ENCODE results near the gene RAP1GDS1.
"Not testable (repeated sequence)": the region's sequence is repeated elsewhere in the genome, so short reads cannot be mapped to it uniquely, and the experiment has no call there.

Gene RAP1GDS1

GRCh38 chr4:98476891-98477290, 215.7 kb downstream of the RAP1GDS1 start:
- no peak for DNase-seq (ENCODE audit: extremely low read depth in 1 of 2, low read depth in 1 of 2)

DNA sequence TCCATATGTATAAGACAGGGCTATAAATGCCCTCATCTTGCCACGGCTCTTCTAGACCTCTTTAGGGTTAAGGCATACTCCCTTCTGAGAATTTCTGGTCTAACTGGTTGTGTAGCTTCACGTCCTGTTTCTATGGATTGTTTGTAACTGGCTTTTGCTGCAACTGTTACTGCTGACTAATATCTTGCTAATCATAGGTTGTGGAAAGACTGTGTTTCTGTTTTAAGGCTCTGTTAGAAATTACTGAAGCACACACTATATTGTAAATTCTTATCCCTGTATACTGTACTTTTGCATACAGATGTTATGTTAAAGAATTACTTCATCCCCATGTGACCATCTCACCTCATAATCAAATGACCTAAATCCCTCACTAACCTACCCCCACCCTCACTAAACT, 218.4 kb downstream of the RAP1GDS1 start:
- not testable (repeated sequence) for DNase-seq (ENCODE audit: extremely low read depth in 1 of 2, low read depth in 1 of 2)

DNA sequence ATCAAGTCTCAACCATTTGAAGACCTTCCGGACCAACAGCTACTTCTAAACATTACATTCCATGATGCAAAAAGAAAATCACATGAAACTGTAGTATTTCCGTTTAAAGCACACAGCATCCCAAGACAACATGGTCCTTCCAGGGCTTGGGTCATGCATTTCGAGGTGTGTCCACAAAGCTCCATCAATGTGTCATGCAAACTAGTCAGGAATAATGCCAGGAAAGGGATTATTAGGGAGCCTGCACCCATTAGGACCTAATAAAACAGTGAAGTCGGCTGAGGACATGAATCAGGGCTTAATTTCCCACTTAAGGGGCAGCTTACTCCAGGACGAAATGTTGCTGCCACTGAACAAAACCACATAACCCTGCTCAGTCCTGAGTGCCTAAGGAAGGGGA, 219.4 kb downstream of the RAP1GDS1 start:
- DNase-seq (ENCODE audit: extremely low read depth in 1 of 2, low read depth in 1 of 2) = no peak

- DNase-seq (ENCODE audit: extremely low read depth in 1 of 2, low read depth in 1 of 2) = no peak
Observed at GRCh38 chr4:98481167-98481566, 220.0 kb downstream of the RAP1GDS1 start.

DNA sequence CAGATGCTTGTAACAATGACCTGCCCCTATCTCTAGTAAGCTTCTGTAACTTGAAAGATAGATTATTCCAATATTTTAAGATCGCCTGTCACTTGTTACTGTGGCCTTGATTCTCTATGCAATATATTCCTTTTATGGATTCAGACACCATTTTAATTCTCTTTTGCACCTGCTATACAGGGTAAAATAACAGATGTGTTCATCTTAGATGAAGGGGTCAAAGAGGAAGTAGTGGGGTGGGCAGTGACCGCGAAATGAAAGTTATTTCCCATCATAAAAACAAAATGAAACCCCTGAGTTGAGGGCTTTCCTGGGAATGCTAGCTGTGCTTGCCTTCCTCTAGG, 221.3 kb downstream of the RAP1GDS1 start:
- DNase-seq (ENCODE audit: extremely low read depth in 1 of 2, low read depth in 1 of 2) = no peak

DNA sequence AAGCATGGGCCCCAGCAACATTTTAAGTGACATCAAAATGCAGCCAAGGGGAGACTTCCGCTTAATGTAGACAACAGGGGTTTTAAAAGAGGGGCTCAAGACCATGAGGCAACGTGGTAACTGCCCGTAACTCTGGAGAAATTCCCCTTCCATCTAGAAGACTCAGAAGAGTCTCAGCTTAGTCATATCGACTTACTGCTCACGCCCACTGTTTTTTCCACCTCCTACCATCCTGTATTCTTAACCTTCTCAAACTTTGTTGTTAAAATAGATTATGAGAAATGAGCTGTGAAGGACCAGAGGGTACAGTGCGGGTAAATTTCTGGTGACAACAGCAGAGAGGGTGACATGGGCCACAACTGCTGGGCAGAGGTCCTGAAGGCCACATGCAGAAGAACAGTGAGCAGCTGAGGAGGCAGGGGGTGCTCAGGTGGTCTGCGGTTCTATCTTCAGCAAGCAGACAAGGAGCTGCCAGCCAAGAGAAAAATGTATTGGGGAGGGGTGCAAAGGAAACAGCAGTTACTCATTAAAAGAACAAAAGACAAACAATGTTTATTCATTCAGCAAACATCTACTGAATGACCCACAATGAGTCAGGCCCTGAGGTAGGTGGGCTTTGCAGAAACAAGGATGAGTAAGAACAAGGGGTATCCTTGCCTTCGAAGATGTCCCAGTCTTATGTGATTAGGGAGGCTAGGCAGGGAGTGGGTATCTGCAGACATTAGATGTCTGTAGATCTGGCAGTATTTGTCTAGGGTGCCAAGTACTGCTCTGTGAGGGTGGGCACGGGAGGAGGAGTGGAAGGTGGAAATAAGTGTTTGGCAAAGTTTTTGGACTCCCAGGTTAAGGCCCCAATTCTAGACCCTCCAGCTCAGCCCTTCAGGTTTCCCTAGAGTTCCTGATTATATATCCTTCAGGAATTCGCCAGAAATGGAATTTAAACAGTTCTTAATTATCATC, 221.9 kb downstream of the RAP1GDS1 start:
- peak; percentile 8 to 54 for DNase-seq (ENCODE audit: extremely low read depth in 1 of 2, low read depth in 1 of 2)

DNA sequence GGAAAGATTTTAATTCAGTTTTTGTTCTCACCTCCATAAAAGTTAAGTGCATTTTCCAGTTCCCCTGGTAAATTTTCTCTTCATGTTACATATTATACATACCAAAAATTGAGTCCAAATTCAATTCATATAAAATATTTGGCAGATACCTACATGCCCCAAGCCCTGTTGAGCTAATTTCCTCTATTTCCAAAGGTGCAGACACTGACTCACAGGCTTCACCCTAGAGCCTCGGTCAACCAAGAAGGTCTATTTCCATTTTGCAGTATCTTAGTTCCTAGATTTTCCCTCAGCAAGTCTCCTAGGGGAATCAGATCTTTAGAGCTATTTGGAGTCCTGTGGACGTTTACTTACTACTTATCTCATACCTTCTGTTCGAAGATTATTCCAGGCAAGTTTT, 222.8 kb downstream of the RAP1GDS1 start:
- DNase-seq (ENCODE audit: extremely low read depth in 1 of 2, low read depth in 1 of 2) = no peak

GRCh38 chr4:98485816-98486345, 224.7 kb downstream of the RAP1GDS1 start:
- no peak for DNase-seq (ENCODE audit: extremely low read depth in 1 of 2, low read depth in 1 of 2)

DNA sequence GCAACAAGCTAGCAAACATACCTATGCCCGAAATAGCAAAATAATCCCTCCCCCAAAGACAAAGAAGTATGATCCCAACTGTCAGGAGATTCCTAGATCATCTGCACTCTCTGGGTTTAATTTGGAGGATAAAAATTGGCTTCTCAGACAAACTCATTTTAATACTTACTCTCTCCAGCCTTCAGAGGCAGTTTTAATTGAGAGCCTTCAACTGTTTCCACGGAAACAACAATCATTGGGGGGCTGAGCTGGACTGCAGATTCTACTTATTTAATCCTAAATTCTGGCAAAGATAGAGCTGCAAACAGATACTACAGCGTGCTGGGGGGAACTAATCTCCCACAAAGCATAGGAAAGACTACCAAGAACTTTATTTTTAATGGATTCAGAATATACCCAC, 229.1 kb downstream of the RAP1GDS1 start:
- no peak for DNase-seq (ENCODE audit: extremely low read depth in 1 of 2, low read depth in 1 of 2)

DNA sequence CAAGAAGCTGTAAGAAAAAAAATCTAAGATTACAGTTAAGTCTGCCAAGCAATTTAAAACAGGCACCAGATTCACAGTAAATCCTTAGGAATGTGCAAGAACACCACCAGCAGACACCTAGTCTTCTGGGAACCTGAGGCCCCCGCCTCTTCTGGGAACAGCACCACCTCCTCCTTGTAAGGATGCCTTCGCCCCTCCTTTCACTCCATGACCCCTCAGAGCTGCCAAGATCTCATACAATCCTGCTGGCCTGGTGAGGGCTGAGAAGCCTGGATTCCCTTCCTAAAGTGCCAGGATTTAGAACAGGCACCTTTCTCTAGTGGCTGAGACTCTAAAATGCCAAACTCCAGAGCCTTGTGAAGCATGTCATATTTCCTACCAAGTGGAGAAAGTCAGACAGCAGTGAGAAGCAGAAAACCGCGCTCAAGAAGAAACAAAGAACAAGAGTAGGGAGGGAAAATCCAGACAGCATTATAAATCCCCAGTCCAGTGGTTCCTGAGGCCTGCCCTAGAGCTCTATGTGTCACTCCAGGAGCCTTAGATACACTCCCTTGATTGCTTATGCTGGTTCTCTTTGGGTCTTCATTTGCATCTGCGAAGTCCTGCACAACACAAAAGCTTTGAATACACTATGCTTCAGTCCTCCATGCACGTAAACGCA, 230.8 kb downstream of the RAP1GDS1 start:
- DNase-seq (ENCODE audit: extremely low read depth in 1 of 2, low read depth in 1 of 2) = no peak

DNA sequence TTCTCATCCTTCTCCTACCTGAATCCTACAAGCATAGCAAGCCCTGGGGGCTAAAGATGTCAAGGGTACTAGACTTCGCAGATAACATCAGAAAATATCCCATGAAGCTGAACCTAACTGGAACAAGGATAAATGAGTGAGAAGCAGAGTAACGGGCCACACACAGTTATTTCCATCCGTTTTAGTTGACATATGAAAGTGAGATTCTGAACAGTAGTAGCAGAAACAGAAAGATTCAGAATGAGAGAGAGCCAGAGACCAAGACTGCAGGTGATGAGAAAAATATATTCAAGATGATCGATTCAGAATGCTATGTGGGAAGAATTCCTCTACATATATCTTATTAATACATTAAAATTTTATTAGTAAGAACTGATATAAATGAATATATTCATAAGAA, 232.1 kb downstream of the RAP1GDS1 start:
- no peak for DNase-seq (ENCODE audit: extremely low read depth in 1 of 2, low read depth in 1 of 2)
